IMR-90 (cell line): ENCODE data around the gene LEKR1. TPM values are rescaled to one million over a fixed set of nuclear protein-coding genes. Genes with fewer than 3 reads are reported as not detected.

ENCODE experiments used
- ATAC-seq: fragments of 200-7000 bp; cut with Tn5 transposase; 2 replicates; pipeline ENCODE4 v1.9.1; 2020; ENCODE audit warnings: low read depth, mild to moderate bottlenecking, moderate library complexity
- BruUV-seq: library from RNA; stranded (reverse); fragments of 400-500 nt; replicated peaks from 2 replicates; lab custom pipeline; 2021; lab: Mats Ljungman, UMichigan
- CTCF ChIA-PET: fragments of 300-600 bp; formaldehyde crosslinking; extraction: SDS; loops from one replicate; lab custom pipeline; 2021; ENCODE audit warnings: antibody characterized with exemption; lab: Yijun Ruan, JAX
- POLR2A ChIA-PET: fragments of 300-600 bp; sonication (Branson Sonifier 250); formaldehyde crosslinking; loops from one replicate; lab custom pipeline; 2022; ENCODE audit warnings: antibody characterized with exemption; ENCODE audit not compliant: unreplicated experiment; lab: Charles Lee
- DNase-seq: peaks from one replicate; pipeline ENCODE4 v3.0.0; 2013
- H2AFZ ChIP-seq: replicated peaks from 2 replicates; pipeline ENCODE3; 2013; ENCODE audit warnings: low read length, mild to moderate bottlenecking; ENCODE audit not compliant: poor library complexity
- H2AK5ac ChIP-seq: 2 replicates; pipeline ENCODE4 v1.6.1; 2013; ENCODE audit warnings: low read depth, low read length, inconsistent platforms
- H2AK9ac ChIP-seq: replicated peaks from 2 replicates; pipeline ENCODE3; 2013; ENCODE audit warnings: mild to moderate bottlenecking, low read depth, low read length, moderate library complexity; ENCODE audit not compliant: poor library complexity
- H2BK120ac ChIP-seq: 2 replicates; pipeline ENCODE4 v1.6.1; 2013; ENCODE audit warnings: low read depth, low read length, inconsistent platforms
- H2BK15ac ChIP-seq: 3 replicates; pipeline ENCODE4 v1.6.1; 2013; ENCODE audit warnings: low read depth, low read length, inconsistent platforms
- H2BK20ac ChIP-seq: 2 replicates; pipeline ENCODE4 v1.6.1; 2013; ENCODE audit warnings: low read depth, mild to moderate bottlenecking, inconsistent platforms, low read length, moderate library complexity
- H2BK5ac ChIP-seq: 2 replicates; pipeline ENCODE4 v1.6.1; 2013; ENCODE audit warnings: mild to moderate bottlenecking, low read depth, low read length, inconsistent platforms; ENCODE audit not compliant: poor library complexity, severe bottlenecking
- H3K14ac ChIP-seq: replicated peaks from 2 replicates; pipeline ENCODE4 v1.6.1; 2013; ENCODE audit warnings: low read depth, low read length, inconsistent platforms
- H3K18ac ChIP-seq: 2 replicates; pipeline ENCODE4 v1.6.1; 2013; ENCODE audit warnings: low read depth, low read length, control low read depth
- H3K23ac ChIP-seq: 2 replicates; pipeline ENCODE4 v1.6.1; 2013; ENCODE audit warnings: low read depth, low read length, inconsistent platforms
- H3K27ac ChIP-seq: 2 replicates; pipeline ENCODE4 v1.5.1; 2013; ENCODE audit warnings: mild to moderate bottlenecking, control low read depth, low read length; ENCODE audit not compliant: insufficient read depth
- H3K27me3 ChIP-seq: 2 replicates; pipeline ENCODE4 v1.6.1; 2013; ENCODE audit warnings: low read length; ENCODE audit not compliant: control insufficient read depth, insufficient read depth
- H3K36me3 ChIP-seq: 2 replicates; pipeline ENCODE4 v1.6.1; 2013; ENCODE audit warnings: low read length, mixed read lengths; ENCODE audit not compliant: control insufficient read depth, insufficient read depth
- H3K4ac ChIP-seq: 2 replicates; pipeline ENCODE4 v1.6.1; 2013; ENCODE audit warnings: low read depth, low read length, inconsistent platforms
- H3K4me1 ChIP-seq: 2 replicates; pipeline ENCODE4 v1.6.1; 2013; ENCODE audit warnings: low read length, mixed read lengths; ENCODE audit not compliant: control insufficient read depth, insufficient read depth
- H3K4me2 ChIP-seq: 2 replicates; pipeline ENCODE4 v1.6.1; 2013; ENCODE audit warnings: low read depth, mild to moderate bottlenecking, control low read depth, low read length, moderate library complexity
- H3K4me3 ChIP-seq: 2 replicates; pipeline ENCODE4 v1.5.1; 2013; ENCODE audit warnings: low read depth, mild to moderate bottlenecking, control low read depth, low read length, moderate library complexity; ENCODE audit not compliant: insufficient read depth
- H3K56ac ChIP-seq: 2 replicates; pipeline ENCODE4 v1.6.1; 2013; ENCODE audit warnings: low read length, inconsistent platforms; ENCODE audit not compliant: insufficient read depth; ENCODE audit errors: extremely low read depth
- H3K79me1 ChIP-seq, 2 experiments: 2 replicates each; pipeline ENCODE4 v1.6.1; 2013; ENCODE audit warnings: low read length in 2 of 2, inconsistent platforms in 1 of 2, low read depth in 1 of 2
- H3K9ac ChIP-seq: 2 replicates; pipeline ENCODE4 v1.6.1; 2013; ENCODE audit warnings: low read depth, low read length, control low read depth
- H3K9me1 ChIP-seq: 2 replicates; pipeline ENCODE4 v1.6.1; 2013; ENCODE audit warnings: low read length, inconsistent platforms; ENCODE audit not compliant: insufficient read depth
- H3K9me3 ChIP-seq: 2 replicates; pipeline ENCODE4 v1.6.1; 2013; ENCODE audit warnings: low read length; ENCODE audit not compliant: control insufficient read depth, insufficient read depth
- H4K20me1 ChIP-seq: 2 replicates; pipeline ENCODE4 v1.6.1; 2013; ENCODE audit warnings: low read length, inconsistent platforms; ENCODE audit not compliant: insufficient read depth
- H4K5ac ChIP-seq: 2 replicates; pipeline ENCODE4 v1.6.1; 2013; ENCODE audit warnings: mild to moderate bottlenecking, low read depth, low read length, control low read depth
- H4K8ac ChIP-seq, 2 experiments: 2 replicates each; pipeline ENCODE4 v1.6.1; 2013; ENCODE audit warnings: low read depth in 2 of 2, low read length in 2 of 2, control low read depth in 1 of 2, inconsistent platforms in 1 of 2
- H4K91ac ChIP-seq: 2 replicates; pipeline ENCODE4 v1.6.1; 2013; ENCODE audit warnings: low read depth, low read length, inconsistent platforms; ENCODE audit not compliant: insufficient read depth
- BHLHE40 ChIP-seq: fragments of 150-350 bp; IDR thresholded peaks from 2 replicates; pipeline ENCODE4 v1.6.1; 2016; ENCODE audit warnings: mild to moderate bottlenecking, low read depth, low read length
- CEBPB ChIP-seq: IDR thresholded peaks from 2 replicates; pipeline ENCODE4 v1.6.1; 2012; ENCODE audit warnings: low read depth, low read length, improper control_type of control experiment
- CHD1 ChIP-seq: IDR thresholded peaks from 2 replicates; pipeline ENCODE4 v1.6.1; 2012; ENCODE audit warnings: low read depth, low read length, improper control_type of control experiment
- FOS ChIP-seq: fragments of 150-350 bp; IDR thresholded peaks from 2 replicates; pipeline ENCODE4 v1.6.1; 2016; ENCODE audit warnings: low read depth, low read length
- MAFK ChIP-seq: IDR thresholded peaks from 2 replicates; pipeline ENCODE4 v1.6.1; 2012; ENCODE audit warnings: low read depth, low read length, improper control_type of control experiment
- MAZ ChIP-seq: IDR thresholded peaks from 2 replicates; pipeline ENCODE4 v1.6.1; 2012; ENCODE audit warnings: low read depth, mild to moderate bottlenecking, low read length, improper control_type of control experiment, moderate library complexity, borderline replicate concordance
- MXI1 ChIP-seq: IDR thresholded peaks from 2 replicates; pipeline ENCODE4 v1.6.1; 2012; ENCODE audit warnings: low read depth, mild to moderate bottlenecking, low read length, moderate library complexity, borderline replicate concordance
- NFE2L2 ChIP-seq: fragments of 150-350 bp; IDR thresholded peaks from 2 replicates; pipeline ENCODE4 v1.6.1; 2016; ENCODE audit warnings: low read depth, mild to moderate bottlenecking, low read length
- POLR2A ChIP-seq: IDR thresholded peaks from 2 replicates; pipeline ENCODE4 v1.6.1; 2012; ENCODE audit warnings: mild to moderate bottlenecking, low read depth, low read length
- RAD21 ChIP-seq: IDR thresholded peaks from 2 replicates; pipeline ENCODE4 v1.6.1; 2012; ENCODE audit warnings: low read length, improper control_type of control experiment
- RCOR1 ChIP-seq: IDR thresholded peaks from 2 replicates; pipeline ENCODE4 v1.6.1; 2012; ENCODE audit warnings: mild to moderate bottlenecking, low read length, improper control_type of control experiment; ENCODE audit not compliant: insufficient replicate concordance
- RFX5 ChIP-seq: IDR thresholded peaks from 2 replicates; pipeline ENCODE4 v1.8.0; 2012; ENCODE audit warnings: low read depth, mild to moderate bottlenecking, low read length, moderate library complexity
- SMC3 ChIP-seq: fragments of 150-350 bp; IDR thresholded peaks from 2 replicates; pipeline ENCODE4 v1.6.1; 2016; ENCODE audit warnings: low read depth, mild to moderate bottlenecking, antibody characterized with exemption, low read length, moderate library complexity
- USF2 ChIP-seq: fragments of 150-350 bp; IDR thresholded peaks from 2 replicates; pipeline ENCODE4 v1.6.1; 2017; ENCODE audit warnings: mild to moderate bottlenecking, antibody characterized with exemption, low read length, low read depth
- WGBS, 2 experiments: methylation state at CpG; one replicate each; pipeline versions ENCODE4 v1.1.5 to v1.1.7; 2013; ENCODE audit warnings: missing lambda C conversion rate in 2 of 2; ENCODE audit not compliant: insufficient read length in 1 of 2; ENCODE audit errors: extremely low coverage in 2 of 2; 5-methylcytosine and 5-hydroxymethylcytosine counted together
- dilution Hi-C: fragments of 300-500 bp; cut with HindIII; formaldehyde crosslinking; loops from one replicate; pipeline ENCODE4 v1.14.3; 2018; ENCODE audit warnings: low sequenced_read_pairs; ENCODE audit not compliant: unreplicated experiment
- in situ Hi-C: fragments of 300-500 bp; cut with MboI; formaldehyde crosslinking; loops from 3 replicates; pipeline ENCODE4 v1.14.3; 2019; ENCODE audit warnings: low sequenced_read_pairs, inconsistent platforms, mixed read lengths
- intact Hi-C: fragments of 100-400 bp; cut with micrococcal nuclease; formaldehyde crosslinking; loops from 2 replicates; pipeline ENCODE4 v1.10.0; 2022
- polyA plus RNA-seq, 3 experiments: library from polyadenylated mRNA; depleted of rRNA; stranded (reverse); fragments of >200 nt; gene quantifications; 2 replicates each; pipeline ENCODE4 v1.2.3, GENCODE V29; 2012; ENCODE audit warnings: low replicate concordance in 1 of 3
- total RNA-seq: library from RNA; depleted of rRNA; stranded (reverse); fragments of >200 nt; gene quantifications from 2 replicates; pipeline ENCODE4 v1.2.3, GENCODE V29; 2012
- TF ChIP-seq, protein P1 (sequence below): fragments of 150-350 bp; IDR thresholded peaks from 2 replicates; pipeline ENCODE4 v1.6.1; 2016; ENCODE audit warnings: low read depth, mild to moderate bottlenecking, low read length, moderate library complexity, borderline replicate concordance
- TF ChIP-seq, protein P2 (sequence below): conservative IDR thresholded peaks from 2 replicates; pipeline ENCODE4 v1.5.1; 2012; ENCODE audit warnings: mild to moderate bottlenecking, low read depth, low read length, improper control_type of control experiment

The LEKR1 gene
- total and polyA plus RNA-seq, 2 of the 4 experiments (the other 2 are of a cell fraction), result 0.19 to 0.36 TPM

DNA sequence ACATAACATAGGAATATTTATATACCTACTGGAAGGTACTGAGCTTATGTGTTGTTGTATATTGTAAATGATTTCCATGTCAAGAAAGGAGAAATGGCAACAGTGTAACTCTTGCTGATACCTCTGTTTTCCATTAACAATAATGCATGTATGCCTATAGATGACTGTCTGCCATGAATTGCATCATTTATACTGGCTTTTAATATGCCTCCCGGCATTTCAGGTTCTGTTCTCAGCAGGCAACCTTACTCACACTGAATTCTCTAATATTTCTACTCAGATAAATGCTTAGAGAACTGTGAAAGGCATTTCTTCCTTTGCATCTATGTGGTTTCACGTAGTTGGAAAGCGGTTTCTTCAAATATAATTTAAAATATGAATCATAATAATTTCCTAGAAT lies 41.8 kb downstream of the LEKR1 start:
- Histone ChIP-seq H3K27ac (no peak overlapping the region), H2AK5ac (no peak overlapping the region), H3K14ac (no peak overlapping the region)

More for the DNA sequence above, 41.8 kb downstream of the LEKR1 start:
- Histone ChIP-seq H3K9ac (no peak overlapping the region), H3K4me1 (no peaks in the 10 kb centered on the region), H2BK15ac (no peak overlapping the region), H3K27me3 (no peaks in the 10 kb centered on the region), H3K36me3 (no peaks in the 10 kb centered on the region), H3K9me3 (no peaks in the 10 kb centered on the region), H2BK5ac (no peak overlapping the region), H3K56ac (no peak overlapping the region), H4K91ac (no peak overlapping the region), H4K8ac (no peak overlapping the region), H3K23ac (no peak overlapping the region), H2AFZ (no peak overlapping the region), H4K20me1 (no peaks in the 10 kb centered on the region), H2BK120ac (no peak overlapping the region), H2BK20ac (no peak overlapping the region), H3K9me1 (no peaks in the 10 kb centered on the region), H4K5ac (no peak overlapping the region), H3K18ac (no peak overlapping the region), H3K79me1 (no peaks in the 10 kb centered on the region), H2AK9ac (no peak overlapping the region), H3K4me2 (no peak overlapping the region), H3K4me3 (no peak overlapping the region), H3K4ac (no peak overlapping the region)
- dilution Hi-C loops (no loop called here), intact Hi-C loops (loop anchor here (5.0 kb wide), 2 partner anchors 196 to 269 kb away; partner anchors contain the start of gene TIPARP), in situ Hi-C loops (no loop called here)
- BruUV-seq, result no TSS peak
- TF ChIP-seq, protein P1, sequence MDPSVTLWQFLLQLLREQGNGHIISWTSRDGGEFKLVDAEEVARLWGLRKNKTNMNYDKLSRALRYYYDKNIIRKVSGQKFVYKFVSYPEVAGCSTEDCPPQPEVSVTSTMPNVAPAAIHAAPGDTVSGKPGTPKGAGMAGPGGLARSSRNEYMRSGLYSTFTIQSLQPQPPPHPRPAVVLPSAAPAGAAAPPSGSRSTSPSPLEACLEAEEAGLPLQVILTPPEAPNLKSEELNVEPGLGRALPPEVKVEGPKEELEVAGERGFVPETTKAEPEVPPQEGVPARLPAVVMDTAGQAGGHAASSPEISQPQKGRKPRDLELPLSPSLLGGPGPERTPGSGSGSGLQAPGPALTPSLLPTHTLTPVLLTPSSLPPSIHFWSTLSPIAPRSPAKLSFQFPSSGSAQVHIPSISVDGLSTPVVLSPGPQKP, result no peak
- no peak for TF ChIP-seq RFX5
- TF ChIP-seq CHD1, result no peak
- TF ChIP-seq, protein P2, sequence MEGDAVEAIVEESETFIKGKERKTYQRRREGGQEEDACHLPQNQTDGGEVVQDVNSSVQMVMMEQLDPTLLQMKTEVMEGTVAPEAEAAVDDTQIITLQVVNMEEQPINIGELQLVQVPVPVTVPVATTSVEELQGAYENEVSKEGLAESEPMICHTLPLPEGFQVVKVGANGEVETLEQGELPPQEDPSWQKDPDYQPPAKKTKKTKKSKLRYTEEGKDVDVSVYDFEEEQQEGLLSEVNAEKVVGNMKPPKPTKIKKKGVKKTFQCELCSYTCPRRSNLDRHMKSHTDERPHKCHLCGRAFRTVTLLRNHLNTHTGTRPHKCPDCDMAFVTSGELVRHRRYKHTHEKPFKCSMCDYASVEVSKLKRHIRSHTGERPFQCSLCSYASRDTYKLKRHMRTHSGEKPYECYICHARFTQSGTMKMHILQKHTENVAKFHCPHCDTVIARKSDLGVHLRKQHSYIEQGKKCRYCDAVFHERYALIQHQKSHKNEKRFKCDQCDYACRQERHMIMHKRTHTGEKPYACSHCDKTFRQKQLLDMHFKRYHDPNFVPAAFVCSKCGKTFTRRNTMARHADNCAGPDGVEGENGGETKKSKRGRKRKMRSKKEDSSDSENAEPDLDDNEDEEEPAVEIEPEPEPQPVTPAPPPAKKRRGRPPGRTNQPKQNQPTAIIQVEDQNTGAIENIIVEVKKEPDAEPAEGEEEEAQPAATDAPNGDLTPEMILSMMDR, result no peak
- TF ChIP-seq BHLHE40, result no peak
- TF ChIP-seq FOS, result no peak
- no peak for TF ChIP-seq RAD21
- no peak for TF ChIP-seq CEBPB
- TF ChIP-seq RCOR1, result no peak
- TF ChIP-seq MAZ, result no peak
- TF ChIP-seq USF2, result no peak
- TF ChIP-seq MXI1, result no peak
- no peak for TF ChIP-seq POLR2A
- no peak for TF ChIP-seq SMC3
- no peak for TF ChIP-seq MAFK
- no peak for TF ChIP-seq NFE2L2
- ATAC-seq (no peak), DNase-seq (no peak)
- ChIA-PET POLR2A (no interaction called here), CTCF (no interaction called here)
- no CpG with 5 or more reads among the region's 3 CpGs for WGBS, 2 experiments
